Stimulated activated CD4-positive, alpha-beta T cell treated with anti-CD3 and anti-CD28 coated beads, Interleukin-2, amount 100 ng/mL, for 48 hours (primary cell): ENCODE measurements around the gene CCDC192.

Experiments used
- DNase-seq, 2 donors: peaks; one replicate each; pipeline ENCODE4 v3.0.0-alpha.2; 2020

Gene CCDC192

DNA sequence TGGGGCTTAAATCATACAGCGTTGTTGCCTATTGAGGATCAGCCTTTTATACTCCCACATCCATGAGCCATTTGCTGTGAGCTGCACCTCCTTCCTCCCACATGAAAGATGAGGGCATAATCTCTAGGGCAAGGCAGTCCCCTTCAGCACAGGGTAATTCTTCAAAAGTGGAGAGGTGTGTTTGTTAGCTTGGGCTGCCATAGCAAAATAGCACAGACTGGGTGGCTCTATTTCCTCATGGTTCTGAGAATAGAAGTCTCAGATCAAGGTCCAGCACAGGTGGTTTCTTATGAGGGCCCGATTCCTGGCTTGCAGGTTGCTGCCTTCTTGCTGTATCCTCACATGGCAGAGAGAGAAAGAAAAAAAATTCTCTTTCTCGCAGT lies 258.6 kb downstream of the CCDC192 start:
- DNase-seq, result no peak

DNA sequence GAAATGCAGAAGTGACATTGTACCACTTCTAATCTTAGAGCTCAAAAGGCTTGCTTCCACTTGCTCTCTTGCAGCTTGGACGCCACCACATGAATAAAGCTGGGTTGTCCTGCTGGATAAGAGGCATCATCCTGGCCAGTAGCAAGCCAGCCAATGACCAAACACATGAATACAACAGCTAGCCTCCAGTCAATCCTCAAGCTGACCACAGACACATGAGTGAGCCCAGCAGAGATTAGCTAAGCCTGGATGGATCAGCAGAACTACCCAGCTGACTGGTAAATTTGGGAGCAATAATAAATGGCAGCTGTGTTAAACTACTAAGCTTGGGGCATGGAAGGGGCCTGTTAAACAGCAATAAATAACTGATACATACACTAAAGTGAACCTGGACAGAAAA lies 259.3 kb downstream of the CCDC192 start:
- DNase-seq, result no peak

DNA sequence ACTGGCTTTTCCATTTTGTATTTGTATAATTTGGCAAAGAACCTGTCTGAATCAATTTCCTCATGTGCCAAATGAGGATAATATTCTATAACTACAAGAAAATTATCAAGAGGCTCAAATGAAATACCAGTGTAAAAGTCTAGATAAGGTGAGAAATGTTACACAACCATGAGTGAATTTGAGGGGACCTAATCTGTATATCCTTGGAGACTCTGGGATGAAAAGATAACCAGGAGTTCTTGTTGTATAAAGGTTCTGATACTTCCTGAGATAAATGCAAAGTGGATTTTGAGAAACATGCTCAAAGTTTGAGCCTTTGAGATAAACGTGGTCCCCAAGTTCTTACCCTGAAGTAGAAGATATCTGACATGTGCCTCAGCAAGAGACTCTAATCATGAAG lies 260.0 kb downstream of the CCDC192 start:
- no peak for DNase-seq

DNA sequence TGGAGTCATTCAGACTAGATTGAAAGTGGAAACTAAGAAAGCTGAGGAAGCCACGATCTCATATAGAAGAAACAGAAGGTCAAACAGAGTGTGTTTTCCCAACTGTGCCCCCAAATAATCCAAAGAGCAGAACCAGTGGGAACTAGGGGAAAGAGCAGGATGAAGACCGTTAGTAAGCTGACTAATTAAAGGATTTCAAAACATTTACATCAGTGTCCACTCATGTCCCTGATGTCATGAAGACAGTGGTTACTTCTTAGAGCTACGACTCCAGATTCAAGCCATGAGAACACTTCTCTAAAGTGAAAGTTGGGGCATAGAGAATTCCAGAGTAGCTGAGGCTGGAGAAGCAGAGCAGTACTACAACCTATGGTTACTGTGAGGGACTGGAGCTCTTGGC lies 260.7 kb downstream of the CCDC192 start:
- no peak for DNase-seq

DNA sequence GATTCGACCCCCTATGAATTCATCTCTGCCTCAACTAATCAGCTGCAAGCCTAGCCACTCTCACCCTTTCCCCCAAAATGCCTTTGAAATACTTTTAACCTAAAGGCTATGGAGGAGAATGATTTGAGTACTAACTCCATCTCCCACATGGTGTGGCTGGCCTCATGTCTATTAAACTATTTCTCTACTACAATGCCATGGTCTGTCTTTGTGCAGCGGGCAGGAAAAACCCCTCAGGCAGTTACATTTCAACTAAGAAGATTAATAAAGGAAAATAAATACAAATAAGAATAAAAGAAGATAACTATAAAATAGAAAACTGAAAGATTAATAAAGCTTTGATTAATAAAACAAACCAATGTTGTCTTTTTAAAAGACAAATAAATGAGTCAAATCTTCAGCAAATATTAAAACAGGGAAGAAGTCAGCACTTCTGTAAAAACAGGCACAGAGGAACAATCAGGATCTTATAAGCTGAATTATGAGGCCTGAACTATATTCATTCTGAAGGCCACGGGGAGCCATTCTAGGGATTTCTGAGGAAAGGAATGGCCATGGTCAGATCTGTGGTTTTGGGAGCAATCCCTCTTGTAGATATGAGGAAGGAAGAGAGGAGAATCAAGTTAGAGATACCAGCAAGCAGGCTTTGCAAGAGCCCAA lies 264.3 kb downstream of the CCDC192 start:
- no peak for DNase-seq

DNA sequence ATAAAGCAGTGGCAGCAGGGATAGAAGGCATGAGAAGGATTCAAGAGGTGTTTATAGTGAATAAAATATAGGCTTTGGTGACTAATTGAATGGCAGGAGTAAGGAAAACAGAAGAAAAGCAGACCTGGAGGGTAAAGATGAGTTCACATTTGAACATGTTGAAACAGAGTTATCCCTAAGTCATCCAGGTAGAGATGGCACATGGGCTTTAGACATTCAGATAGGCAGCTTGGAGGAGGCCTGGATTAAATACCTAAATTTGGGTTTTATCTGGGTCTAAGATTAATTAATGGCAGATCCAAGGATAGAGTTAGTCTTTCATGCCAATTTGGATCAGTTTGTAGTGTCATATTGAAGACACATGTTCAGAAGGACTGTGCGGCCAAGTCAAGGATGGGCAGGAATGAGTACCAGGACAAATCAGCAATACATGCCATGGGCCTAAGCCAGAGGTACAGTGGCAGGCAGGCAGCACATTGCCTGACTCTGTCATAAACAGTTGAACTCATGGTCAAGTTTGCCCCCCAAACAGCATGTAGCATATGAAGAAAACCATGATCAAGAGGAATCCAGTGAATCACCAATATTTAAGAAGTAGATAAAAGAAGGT lies 264.9 kb downstream of the CCDC192 start:
- no peak for DNase-seq

DNA sequence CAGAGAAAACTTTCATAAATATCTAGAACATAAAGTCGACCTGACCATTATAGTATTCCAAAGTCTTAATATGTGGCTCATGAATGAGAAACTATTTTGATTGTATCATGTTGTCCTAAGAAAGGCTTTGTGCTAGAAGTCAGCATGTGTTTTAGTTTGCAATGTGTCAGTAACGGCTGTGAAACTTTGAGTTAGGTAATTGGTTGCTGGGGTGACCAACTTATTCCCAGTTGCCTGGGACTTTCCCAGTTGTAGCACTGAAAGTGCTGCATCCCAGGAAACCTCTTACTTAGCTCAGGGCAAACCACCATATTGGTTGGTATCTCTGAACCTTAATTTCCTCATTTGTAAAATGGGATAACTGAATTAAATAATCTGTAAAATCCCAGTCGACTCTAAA lies 265.8 kb downstream of the CCDC192 start:
- DNase-seq, result no peak

DNA sequence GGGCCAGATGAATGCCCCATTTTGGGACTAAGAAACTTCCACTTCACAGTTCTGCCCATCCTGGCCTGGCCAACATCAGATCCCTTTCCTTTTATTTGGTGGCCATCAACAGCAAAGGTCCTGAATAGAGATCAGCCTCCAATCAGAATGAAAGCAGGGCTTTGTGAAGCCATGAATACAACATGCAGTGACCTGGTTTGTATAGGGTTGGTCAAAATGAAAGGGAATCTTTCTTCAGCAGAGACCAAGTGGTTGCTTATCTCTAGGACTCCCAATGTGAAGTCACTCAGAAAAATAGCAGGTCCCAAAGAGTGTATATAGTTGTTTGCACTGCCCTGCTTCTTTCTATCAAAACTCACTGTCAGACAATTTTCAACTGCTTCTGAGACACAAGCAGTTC lies 266.5 kb downstream of the CCDC192 start:
- DNase-seq, result no peak

DNA sequence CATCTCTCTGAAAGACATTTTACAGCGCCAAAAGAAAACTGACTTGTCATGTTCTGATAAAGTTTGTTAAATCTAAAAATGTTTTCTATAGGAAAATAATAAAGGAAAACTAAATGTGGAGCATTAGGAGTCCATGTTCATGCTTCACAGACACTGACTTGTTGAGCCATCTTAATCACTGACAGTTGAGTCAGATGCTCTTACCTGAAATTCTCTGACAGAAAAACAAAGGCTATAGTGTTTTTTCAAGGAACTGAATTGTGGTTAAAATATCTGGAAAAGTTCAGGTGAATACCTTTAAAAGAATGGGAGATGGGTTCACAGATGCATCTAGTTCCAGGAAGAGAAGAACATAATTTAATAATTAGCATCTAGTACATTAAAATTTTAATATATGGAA lies 266.9 kb downstream of the CCDC192 start:
- no peak for DNase-seq

DNA sequence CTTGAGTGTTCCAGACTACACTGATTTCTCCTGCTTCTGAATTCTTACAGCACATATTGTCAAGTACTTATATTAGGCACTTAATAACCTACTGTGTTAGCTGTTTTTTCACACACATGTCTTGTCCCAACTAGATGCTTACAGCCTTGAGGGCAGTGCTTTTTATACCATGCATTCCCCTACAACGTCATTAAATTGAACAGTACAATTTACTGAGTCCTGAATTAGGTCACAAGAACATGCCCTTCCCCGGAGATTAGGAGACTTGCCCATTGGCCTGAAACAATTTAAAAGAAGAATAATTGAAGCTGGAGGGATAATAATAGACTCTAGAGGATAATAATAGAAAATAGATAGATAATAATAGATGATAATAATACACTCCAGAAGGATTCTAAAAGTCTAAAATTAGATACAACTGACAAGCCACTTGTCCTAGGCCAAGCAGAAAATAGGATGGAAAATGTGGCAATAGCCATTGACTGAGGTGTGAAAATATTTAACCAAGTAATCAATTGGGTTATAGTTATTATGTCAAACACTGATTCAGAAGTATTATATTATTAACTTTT lies 267.7 kb downstream of the CCDC192 start:
- DNase-seq, result no peak

DNA sequence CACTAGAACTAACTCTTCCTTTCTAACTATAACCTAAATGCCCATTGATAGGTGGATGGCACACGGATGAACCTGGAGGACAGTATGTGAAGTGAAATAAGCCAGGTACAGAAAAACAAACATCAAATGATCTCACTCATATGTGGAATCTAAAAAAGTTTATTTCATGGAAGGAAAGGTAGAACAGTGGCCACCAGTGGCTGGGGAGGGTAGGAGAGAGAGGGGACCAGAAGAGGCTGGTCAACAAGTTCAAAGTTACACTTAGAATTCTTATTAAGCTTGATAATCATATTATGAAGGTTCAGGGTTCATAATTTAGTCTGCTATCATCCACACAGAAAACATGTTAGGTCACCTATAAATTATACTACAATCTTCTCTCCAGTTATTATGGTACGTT lies 272.8 kb downstream of the CCDC192 start:
- no peak for DNase-seq

DNA sequence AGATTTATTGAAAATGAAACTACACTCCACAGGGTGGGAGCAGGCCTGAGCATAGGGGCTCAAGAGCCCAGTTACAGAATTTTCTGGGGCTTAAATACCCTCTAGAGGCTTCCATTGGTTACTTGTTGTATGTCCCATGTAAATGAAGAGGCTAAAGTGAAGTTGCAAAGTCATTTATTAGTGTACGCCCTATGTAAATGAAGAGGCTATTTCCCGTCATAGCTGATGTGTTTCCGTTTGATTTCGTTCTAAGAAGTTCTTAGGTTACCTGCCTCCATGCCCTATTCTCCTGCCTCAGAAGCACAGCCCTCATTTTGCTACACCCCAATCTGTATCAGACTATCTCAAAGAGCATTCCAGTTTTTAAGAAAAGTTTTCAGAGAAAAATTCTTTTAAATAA lies 273.3 kb downstream of the CCDC192 start:
- DNase-seq, result no peak

DNA sequence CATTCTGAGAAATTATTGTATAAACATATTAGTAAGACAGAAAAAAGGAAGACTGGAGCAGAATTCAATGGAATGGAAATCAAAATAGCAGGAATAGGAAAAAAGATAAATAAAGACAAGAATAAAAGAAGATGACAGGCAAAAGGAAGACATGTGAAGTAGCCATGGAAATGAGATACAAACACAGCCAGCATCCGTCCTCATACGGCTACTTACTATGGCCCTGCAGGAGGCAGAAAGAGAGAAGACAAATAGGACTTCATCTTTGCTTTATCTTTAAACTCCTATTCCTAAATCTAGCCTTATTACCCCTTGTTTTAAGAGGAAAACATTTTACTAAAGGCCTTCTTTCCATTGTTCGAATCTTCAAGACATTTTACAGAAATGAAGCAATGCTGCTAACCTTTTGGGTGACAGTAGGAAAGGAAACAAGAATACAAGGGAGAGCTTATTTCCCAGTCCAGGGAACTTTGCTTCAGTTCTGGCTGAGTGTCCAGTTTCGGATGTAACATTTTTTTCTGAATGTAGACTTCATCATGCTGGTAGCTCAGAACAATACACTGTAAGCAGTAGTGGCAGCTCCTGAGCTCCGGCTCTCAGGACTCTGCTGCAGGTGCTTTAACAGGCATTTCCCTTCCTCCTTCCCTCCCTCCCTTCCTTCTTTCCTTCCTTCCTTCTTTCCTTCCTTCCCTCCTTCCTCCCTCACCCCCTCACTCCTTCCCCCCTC lies 274.0 kb downstream of the CCDC192 start:
- DNase-seq, result no peak

DNA sequence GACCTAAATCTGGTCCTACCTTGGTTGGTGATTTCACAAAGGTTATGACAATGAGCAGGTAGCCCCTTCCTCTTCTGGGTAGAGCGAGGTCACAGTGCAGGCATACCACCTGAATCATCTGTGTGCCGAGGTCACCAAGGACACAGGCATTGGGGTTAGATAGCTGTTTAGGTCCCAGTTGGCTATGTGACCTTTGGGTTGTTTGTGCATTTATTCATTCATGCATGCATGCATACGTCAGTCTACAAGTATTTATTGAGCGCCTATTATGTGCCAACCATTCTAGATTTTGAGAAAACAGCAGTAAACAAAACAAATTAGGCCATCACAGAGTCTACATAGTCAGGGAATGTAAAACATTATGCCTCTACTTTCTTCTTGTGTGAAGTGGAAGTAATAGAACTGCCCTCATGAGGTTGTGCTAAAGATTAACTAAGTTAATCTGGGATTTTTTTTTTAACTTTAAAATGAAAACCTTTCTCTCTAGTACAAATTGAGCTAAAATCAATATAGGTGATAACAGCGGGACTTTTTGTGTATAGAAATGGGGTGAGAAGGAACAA lies 275.6 kb downstream of the CCDC192 start:
- DNase-seq, result no peak

DNA sequence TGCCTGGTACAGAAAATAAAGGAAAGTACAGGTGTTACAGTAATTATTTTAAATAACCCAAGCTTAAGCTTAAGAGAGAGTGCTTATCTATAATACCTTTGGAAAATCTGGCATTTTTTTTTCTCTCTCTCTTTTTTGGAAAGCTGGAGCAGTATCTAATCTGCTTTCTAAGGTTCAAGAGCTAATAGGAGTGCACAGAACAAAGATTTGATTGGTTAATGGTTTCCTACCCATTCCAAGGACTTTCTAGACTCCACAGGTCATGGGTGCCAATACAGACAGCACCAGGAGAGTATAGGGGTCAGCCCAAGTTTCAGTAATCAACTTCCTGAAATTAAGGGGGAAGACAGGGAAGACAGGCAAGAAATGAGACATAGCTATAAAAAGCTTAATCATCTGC lies 276.3 kb downstream of the CCDC192 start:
- DNase-seq, result no peak

DNA sequence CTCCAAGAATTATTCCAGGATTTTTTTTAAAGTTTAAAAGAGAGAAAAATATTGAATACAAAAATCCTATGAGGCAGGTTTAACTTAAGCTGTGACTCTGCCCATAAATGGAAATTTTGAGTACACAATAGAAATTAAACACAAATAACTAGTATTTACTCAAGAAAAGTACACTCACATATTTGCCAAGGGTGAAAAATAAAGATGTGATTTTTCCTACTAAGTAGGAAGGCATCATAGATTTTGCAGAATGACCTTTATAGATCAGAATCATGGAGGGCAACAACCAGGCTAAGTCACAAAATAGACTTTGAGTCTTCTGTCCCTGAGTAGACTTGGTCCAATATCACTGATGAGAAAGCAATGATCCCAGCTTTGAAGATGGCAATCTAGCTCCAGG lies 277.7 kb downstream of the CCDC192 start:
- no peak for DNase-seq

DNA sequence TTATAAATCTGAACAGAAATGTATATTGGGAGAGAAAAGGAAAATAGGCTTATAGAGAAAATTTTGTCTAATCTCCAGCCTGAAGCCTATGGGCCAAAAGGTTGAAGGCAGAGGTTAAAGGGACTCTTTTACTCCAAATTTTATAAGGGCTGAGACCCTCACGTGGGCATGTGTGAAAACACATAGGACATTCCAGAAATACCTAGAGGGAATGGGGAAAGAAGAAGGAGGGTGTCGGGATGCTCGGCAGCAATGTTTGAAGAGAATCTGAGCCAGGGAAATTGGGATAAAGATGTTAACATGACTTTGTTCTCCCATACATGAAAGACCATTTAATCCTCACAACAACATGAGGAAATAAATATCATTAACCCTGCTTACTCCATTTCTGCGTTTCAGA lies 278.3 kb downstream of the CCDC192 start:
- DNase-seq, result no peak

DNA sequence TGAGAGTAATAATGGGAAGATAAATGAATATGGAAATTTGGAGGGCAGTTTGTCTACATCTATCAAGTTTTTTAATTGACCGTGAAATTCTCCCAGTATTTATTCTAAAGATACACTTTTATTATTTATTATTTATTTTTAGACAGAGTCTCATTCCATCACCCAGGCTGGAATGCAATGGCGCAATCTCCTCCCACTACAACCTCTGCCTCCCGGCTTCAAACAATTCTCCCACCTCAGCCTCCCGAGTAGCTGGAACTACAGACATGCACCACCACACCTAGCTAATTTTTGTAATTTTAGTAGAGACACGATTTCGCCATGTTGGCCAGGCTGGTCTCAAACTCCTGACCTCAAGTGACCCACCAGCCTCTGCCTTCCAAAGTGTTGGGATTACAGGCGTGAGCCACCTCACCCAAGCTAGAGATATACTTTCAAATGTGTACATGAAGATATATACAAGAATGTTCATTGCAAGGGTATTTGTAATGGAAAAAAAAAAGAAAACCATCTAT lies 282.7 kb downstream of the CCDC192 start:
- DNase-seq, result no peak

DNA sequence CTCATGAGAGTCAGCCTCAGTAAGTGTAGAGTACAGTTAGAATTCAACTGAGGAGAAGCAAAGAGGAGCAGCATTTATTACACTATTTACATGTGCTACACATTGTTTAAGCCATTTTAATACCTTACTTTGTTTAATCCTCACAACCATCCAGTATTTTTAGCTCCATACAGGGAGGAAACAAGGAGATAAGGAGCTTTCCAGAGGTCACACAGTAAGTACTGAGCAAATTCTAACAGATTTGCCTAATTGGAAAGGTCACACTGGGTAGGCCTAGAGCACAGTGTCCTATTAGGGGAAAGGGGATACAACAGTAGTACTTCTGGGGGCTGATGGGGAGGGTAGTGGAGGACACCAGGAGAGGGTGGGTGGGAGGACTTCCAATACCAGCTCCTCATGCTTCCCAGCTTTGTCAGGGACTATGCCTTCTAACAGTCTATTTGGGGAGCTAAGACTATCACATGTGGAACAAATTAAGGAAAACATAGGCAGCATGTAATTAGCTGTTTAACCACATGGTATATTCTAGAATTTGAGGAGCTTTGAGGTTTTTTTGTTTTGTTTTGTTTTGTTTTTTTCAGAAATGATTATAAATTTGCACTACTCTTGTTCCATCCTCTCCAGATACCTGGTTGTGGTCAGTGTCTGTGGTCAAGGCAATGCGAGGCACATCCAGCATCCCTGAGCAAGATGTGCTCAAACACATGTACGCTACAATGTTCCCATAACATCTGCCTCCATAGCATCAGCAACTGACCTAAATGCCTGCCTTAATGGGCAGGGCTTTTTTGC lies 284.4 kb downstream of the CCDC192 start:
- no peak for DNase-seq

DNA sequence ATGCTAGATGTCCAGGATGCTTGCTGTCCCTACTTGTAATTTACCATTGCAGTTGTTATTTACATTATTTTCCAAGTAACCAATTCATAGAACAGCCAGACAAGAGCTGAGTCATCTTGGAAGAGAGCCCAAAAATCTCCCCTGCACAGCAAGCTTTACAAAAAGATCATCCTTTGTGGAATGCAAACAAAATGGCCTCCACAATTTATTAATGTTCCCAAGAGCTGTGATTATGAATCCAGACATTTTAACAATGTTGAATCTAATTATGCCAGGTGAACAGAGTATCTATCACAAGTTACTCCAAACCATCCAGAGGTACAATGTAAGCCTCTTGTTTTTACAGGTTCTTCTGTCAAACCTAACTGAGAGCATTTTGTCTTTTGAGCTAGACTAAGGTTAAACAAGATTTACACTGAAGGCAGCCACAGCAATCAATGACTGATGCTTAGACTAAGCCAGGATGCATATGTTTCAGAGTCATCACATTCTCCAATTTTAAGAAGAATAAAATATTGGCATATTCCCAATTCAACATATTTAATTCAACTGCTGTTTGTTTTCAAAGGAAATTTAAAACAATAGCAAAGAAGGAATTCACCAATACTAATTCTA lies 285.1 kb downstream of the CCDC192 start:
- no peak for DNase-seq
